ENCODE data around the gene ADPRS. TPM values are rescaled to one million over a fixed set of nuclear protein-coding genes. Genes with fewer than 3 reads are reported as not detected.

Gene ADPRS, protein sequence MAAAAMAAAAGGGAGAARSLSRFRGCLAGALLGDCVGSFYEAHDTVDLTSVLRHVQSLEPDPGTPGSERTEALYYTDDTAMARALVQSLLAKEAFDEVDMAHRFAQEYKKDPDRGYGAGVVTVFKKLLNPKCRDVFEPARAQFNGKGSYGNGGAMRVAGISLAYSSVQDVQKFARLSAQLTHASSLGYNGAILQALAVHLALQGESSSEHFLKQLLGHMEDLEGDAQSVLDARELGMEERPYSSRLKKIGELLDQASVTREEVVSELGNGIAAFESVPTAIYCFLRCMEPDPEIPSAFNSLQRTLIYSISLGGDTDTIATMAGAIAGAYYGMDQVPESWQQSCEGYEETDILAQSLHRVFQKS
- total RNA-seq: 20.0 TPM

DNA sequence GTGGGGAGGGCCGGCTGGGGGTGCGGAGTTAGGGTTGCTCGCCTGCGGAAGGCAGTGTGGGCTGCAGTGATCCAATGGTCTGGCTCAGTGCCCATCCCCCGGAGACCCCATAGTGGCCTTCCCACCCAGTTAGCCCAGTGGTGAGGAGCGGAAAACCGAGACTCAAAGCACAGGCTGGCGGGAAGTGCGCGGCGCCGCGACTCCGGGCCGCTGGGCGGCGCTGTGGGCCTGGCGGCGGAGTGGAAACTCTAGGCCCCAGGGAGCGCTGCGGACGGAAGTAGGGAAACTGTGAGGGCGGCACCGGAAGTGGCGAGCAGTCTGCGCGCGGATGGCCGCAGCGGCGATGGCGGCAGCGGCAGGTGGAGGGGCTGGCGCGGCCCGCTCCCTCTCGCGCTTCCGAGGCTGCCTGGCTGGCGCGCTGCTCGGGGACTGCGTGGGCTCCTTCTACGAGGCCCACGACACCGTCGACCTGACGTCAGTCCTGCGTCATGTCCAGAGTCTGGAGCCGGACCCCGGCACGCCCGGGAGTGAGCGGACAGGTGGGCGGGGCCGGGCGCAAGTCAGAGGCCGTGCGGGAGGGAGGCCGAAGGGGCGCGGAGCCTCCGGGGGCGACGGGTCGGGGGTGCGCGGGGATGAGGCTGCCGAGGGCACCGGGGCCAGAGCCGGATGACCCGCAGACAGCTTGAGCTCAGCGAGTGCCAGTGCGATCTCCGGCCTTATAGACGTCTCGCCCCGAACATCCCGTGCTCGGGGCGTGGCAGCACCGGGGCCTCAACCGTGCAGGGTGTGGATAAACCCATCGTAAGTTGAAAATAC is at the start of gene ADPRS:
TSS of gene ADPRS (plus strand) at position 316 of the 816 bp plus-strand sequence. CDS start at position 329, 13 bp downstream.

DNA sequence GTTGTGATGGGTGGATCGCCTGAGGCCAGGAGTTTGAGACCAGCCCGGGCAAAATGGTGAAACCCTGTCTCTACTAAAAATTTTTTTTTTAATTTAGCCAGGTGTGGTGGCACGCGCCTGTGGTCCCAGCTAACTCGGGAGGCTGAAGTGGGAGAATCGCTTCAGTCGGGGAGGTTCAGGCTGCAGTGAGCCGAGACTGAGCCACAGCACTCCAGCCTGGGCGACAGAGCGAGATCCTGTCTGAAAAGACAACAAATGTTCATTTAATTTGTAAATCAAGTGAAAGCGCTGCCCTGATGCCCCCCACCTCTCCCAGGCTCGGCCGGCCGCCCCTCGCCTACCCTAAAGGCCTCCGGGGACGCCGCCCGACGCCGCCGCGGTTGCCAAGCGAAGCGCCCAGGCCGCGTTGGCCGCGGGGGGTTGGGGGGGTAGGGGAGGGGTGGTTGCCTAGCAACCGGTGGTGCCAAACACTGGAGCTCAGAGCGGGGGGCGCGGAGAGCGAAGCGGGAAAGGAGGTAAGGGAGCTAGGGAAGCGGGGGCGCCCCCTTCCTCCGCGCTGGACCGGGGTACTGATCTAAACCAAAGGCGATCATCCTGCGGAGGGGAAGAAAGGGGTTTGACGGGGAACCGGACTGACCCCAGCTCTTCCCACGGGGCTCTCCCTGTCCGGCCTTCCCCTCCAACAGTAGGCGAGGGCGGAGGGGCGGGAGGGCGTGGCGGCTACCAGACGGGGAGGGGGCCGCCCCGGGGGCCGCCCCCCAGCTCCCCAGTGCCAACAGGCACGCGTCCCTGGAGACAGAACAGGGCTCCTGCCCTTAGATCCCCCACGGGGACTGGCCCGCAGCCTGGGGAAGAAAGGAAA is 4.8 kb upstream of the ADPRS start, which contains the start of gene TEKT2:
TSS of gene TEKT2 (plus strand) at position 460 of the 862 bp plus-strand sequence. CDS start 828 bp downstream, outside the sequence.

DNA sequence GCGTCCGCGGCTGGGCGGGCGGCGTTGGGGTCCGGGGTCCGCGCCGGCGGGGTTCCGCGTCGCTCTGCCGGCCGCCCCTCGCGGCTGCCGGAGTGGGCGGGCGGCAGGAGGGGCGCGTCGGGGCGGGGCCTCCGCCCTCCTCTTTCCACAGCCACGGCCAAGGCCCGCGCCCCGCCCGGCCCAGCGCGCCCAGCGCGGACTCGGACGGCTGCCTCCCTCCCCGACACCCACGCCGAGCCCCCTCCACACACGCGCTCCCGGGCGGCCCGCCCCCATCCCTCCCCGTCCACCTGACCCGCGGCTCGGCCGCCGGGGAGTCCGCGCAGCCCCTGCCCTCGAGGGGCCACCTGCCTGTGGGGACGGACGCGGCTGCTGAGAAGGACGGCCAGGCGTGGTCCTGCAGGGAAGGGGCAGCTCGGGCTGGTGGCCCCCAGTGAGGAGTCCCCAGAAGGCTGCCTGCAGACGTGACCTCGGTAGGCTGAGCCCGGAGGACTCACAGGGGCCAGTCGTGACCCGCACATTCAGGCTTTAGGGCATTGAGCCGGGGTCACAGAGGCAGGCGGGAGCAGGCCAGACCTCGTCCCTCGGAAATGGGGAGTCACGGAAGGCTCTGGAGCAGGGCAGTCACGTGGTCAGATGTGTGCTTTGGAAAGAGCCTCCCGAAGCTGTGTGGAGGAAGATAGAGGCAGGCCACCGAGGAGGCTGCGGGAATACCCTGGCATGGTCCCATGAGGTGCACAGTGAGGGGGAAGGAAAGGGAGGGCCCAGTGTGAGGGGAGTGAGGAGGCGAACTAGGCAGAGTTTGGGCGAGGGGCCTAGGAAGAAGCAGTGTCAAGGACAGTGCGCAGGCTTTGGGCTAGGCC is 36.7 kb downstream of the ADPRS start, which contains the start of gene COL8A2:
TSS of gene COL8A2 (minus strand) at position 94 of the 863 bp plus-strand sequence. CDS start 24,980 bp downstream, outside the sequence.

Other genes with a start within 250 kb of the ADPRS start
- gene AGO1, start 205.7 kb upstream of the ADPRS start, total RNA-seq: 33.5 TPM
- 61.7 TPM for gene AGO3, start 157.8 kb upstream of the ADPRS start, total RNA-seq
- 23.8 TPM for gene TEKT2, start 4.8 kb upstream of the ADPRS start, total RNA-seq
- 0.94 TPM for gene COL8A2, start 36.3 kb downstream of the ADPRS start, total RNA-seq
- gene TRAPPC3, start 60.6 kb downstream of the ADPRS start, total RNA-seq: 36.6 TPM
- gene MAP7D1, start 67.3 kb downstream of the ADPRS start, total RNA-seq: 76.7 TPM
- 101 TPM for gene THRAP3, start 135.6 kb downstream of the ADPRS start, total RNA-seq
- 4.7 TPM for gene SH3D21, start 217.5 kb downstream of the ADPRS start, total RNA-seq
- 1.6 TPM for gene EVA1B, start 234.8 kb downstream of the ADPRS start, total RNA-seq

Data from parietal lobe (tissue), 1 donor.